Measurements from ENCODE around the gene LINC01488. TPM values are rescaled to one million over a fixed set of nuclear protein-coding genes. Genes with fewer than 3 reads are reported as not detected.

Gene LINC01488
- total RNA-seq, 1 experiment from 2014 or later = not detected

DNA sequence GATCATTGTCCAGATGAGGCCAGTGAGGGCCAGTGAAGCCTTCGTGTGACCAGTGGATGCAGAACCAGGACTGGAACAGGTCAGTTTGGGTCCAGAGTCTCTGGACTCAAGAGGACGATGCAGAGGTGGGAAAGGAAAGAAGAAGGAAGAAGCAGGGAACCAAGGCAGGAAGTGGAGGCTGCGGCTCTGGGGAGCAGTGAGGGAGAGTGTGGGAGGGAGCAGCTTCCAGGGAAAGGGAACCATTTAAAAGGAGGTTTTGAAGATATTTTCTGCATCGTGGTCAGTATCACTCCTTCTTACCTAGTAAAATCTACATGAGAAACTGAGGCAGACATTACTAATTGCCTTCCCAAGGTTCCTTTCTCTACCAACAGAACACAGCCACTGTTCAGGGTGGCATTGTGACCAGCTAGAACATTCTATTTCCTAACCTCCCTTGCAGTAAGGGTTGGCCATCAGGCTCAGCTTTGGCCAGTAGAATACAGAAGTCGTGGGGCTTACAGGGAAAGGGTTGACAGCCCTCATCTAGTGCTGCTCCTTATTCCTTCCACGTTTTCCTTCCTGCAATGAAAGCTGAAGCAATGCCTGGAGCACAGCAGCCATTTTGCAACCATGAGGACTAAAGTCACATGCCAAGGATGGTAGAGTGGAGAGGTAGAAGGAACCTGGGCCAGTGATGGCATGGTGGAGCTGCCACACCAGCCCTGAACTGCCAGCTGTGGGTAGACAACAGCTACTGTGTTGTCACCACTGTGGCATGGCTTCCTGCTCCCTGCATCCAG is 29.1 kb upstream of the LINC01488 start:
- Histone ChIP-seq H3K4me3 (ENCODE audit: insufficient read depth, low read depth, low read length) (no peak overlapping the region), H3K27me3 (ENCODE audit: control insufficient read depth, insufficient read depth, low read length) (no peaks in the 10 kb centered on the region), H3K36me3 (replicated peaks; ENCODE audit: control insufficient read depth, insufficient read depth, low read length) (no peaks in the 10 kb centered on the region)
- DNase-seq = no peak

DNA sequence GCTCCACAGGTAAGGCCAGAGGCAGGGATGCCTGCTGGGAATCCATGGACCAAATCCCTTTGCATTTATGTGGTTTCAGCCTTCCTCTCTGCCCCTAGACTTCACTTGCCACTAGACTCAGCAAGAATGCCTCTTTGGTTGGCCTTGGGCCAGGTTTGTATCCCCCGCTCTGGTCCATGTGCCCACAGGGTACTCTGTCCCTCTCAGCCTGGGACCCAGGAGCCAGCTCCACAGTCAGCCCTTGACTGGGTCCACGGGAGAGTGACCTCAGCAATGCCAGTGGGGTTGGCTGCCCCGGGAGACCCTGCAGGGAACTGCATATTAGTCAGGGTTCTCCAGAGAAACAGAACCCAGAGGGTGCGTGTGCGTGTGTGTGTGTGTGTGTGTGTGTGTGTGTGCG is 28.3 kb upstream of the LINC01488 start:
- Histone ChIP-seq H3K4me3 (ENCODE audit: insufficient read depth, low read depth, low read length) (no peak overlapping the region), H3K27me3 (ENCODE audit: control insufficient read depth, insufficient read depth, low read length) (no peaks in the 10 kb centered on the region), H3K36me3 (replicated peaks; ENCODE audit: control insufficient read depth, insufficient read depth, low read length) (no peaks in the 10 kb centered on the region)
- no peak for DNase-seq

DNA sequence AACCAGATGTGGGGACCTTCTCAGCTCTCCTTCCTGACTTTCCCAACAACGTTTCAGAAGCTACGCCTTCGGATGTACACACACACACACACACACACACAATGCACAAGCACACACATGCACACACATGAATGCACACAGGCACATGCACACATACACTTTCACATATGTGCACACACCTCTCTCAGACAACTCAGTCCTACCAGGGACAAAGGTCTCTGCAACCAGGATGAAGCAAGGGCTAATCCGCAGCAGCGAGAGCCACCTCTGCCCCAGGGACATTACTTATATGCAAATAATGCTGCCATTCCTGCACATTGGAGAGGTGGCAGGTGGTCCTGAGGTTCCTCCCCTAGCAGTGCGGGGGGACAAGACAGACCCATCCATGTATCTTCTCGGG is 27.4 kb upstream of the LINC01488 start:
- H3K27me3 ChIP-seq (ENCODE audit: control insufficient read depth, insufficient read depth, low read length) = no peaks in the 10 kb centered on the region
- no peak overlapping the region for H3K4me3 ChIP-seq (ENCODE audit: insufficient read depth, low read depth, low read length)
- H3K36me3 ChIP-seq (replicated peaks; ENCODE audit: control insufficient read depth, insufficient read depth, low read length) = no peaks in the 10 kb centered on the region
- no peak for DNase-seq

DNA sequence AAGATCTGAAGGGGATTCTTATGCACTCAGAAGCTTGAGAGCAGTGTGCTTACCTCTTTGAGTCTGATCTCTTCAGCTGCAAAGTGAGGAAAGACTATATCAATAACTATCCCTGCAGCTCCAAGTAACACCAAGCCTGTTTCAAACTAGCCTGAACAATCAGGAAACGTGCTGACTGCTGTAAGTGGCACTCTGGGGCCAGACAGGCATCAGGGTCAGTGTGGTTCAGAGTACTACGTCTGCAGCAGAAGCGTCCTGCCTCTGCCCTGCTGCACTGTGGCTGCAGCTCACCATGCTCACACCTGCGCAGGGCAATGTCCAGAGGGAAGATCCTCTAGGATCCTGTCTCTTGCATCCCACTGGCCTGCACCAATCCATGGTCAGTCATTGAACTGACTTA is 25.5 kb upstream of the LINC01488 start:
- no peak overlapping the region for H3K4me3 ChIP-seq (ENCODE audit: insufficient read depth, low read depth, low read length)
- DNase-seq = no peak
- H3K36me3 ChIP-seq (replicated peaks; ENCODE audit: control insufficient read depth, insufficient read depth, low read length) = no peaks in the 10 kb centered on the region
- no peaks in the 10 kb centered on the region for H3K27me3 ChIP-seq (ENCODE audit: control insufficient read depth, insufficient read depth, low read length)

DNA sequence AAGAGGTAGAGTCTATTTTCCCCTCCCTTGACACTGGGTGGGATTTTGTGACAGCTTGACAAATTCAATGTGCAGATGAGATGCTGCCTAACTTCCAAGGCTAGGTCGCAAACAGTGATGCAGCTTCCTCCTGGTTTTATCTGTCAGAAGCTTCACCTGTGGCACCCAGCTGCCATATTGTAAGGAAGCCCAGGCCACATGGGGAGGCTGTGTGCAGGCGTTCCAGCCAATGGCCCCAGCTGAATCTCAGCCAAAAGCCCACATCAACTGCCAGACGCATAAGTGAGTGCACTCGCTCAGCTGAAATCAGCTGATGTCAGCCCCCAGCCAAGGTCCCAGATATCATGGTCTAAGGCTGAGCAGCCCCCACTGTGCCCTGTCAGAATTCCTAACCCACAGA is 24.8 kb upstream of the LINC01488 start:
- Histone ChIP-seq H3K27me3 (ENCODE audit: control insufficient read depth, insufficient read depth, low read length) (peaks cover under 1% of the 10 kb centered on the region; the same call in 1 of the 2 replicates), H3K4me3 (ENCODE audit: insufficient read depth, low read depth, low read length) (no peak overlapping the region), H3K36me3 (replicated peaks; ENCODE audit: control insufficient read depth, insufficient read depth, low read length) (no peaks in the 10 kb centered on the region)
- no peak for DNase-seq

DNA sequence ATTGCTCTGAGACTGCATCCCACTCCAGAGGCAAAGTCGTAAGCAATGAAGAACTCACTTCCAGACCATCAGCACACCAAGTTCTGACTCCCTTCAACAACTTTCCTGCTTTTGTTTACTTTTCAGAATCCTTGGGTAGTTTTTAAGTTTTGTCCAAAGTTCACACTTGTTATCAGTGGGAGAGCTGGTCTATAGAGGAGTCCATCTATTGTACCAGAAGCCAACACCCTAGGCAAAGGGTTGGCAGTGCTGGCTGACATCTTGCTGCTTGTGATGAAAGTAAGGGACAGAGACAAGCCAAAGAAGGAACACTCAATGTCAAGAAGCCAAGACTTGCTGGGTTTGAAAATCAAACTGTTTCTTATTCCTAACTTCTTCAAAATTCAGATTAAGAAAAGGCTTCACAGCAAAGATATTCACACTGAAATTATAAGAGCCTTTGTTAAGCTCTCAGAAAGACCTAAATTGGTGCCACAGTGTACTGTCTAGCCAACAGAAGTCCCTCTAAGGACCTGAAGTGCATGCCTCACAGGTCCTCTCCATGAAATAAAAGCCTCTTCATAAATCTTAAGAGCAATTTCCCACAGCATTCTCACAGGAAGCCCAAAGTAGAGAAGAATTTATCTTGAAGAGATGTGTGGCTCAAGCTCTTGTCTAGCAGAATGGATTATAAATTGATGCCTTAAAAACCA is 21.5 kb upstream of the LINC01488 start:
- Histone ChIP-seq H3K27me3 (ENCODE audit: control insufficient read depth, insufficient read depth, low read length) (peaks cover 1% of the 10 kb centered on the region; the same call in 1 of the 2 replicates), H3K36me3 (replicated peaks; ENCODE audit: control insufficient read depth, insufficient read depth, low read length) (no peaks in the 10 kb centered on the region), H3K4me3 (ENCODE audit: insufficient read depth, low read depth, low read length) (no peak overlapping the region)
- no peak for DNase-seq

DNA sequence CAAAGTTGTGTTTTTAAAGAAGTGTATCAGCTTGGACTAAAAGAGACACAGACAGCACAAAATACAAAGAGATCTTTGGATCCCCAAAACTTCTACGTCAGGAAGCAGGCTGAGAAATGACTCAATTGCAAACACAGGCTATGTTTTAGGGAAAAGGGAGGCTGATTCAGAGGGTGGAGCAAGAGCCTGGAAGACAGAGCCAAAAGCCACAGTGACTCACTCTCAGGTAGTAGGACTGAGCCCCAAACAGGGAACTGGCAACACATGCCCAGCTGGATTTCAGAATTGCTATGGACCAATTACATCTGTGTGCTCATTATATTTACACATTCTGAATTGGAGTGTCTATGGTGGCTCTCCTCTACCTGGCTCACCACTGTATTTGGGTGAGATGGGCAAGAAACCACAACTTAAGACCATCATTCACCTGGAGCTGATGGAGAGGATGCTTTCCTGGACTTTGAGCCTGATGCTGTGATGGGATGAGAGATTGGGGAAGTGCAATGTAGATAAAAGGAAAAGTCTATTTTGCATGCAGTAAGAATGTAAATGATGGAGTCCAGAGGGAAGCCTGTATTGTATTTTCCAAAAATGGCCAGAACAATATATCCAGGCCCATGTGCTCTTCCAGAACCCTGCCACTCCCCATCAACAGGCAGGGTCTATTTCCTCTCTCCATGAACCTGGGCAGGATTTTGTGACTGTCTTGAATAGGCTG is 20.8 kb upstream of the LINC01488 start:
- Histone ChIP-seq H3K4me3 (ENCODE audit: insufficient read depth, low read depth, low read length) (no peak overlapping the region), H3K27me3 (ENCODE audit: control insufficient read depth, insufficient read depth, low read length) (peaks cover 1% of the 10 kb centered on the region; the same call in 1 of the 2 replicates), H3K36me3 (replicated peaks; ENCODE audit: control insufficient read depth, insufficient read depth, low read length) (no peaks in the 10 kb centered on the region)
- DNase-seq = no peak

DNA sequence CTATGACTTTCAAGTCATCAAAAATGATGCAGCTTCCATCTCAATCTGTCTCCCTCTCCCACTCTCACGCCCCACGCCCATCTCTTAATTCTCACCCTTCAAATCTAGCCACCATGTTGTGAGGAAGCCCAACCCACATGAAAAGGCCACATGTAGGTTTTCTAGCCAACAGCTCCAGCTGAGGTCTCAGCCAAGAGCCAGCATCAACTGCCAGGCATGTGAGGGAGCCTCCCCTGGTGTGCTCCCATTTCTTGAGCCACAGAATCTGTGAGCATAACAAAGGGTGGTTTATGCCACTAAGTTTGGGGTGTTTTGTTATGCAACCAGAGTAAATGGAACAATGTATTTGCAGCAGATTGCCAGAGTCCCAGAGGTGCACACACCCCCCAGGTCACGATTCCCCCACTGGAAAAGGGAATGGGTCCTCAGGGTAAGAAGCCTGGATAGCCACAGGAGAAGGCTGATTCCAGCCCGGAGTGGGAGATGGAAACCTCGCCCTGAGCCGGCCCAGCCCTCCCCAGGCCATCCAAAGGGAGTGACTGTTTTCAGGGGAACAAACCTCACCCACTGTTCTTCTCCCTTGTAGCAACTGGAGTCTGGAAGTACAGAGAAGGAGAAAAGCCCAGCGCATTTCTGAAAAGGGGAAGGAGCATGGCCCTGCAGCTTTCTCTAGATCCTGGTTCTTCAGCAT is 20.0 kb upstream of the LINC01488 start:
- no peak for DNase-seq
- Histone ChIP-seq H3K27me3 (ENCODE audit: control insufficient read depth, insufficient read depth, low read length) (peaks cover 1% of the 10 kb centered on the region; the same call in 1 of the 2 replicates), H3K4me3 (ENCODE audit: insufficient read depth, low read depth, low read length) (no peak overlapping the region), H3K36me3 (replicated peaks; ENCODE audit: control insufficient read depth, insufficient read depth, low read length) (no peaks in the 10 kb centered on the region)

DNA sequence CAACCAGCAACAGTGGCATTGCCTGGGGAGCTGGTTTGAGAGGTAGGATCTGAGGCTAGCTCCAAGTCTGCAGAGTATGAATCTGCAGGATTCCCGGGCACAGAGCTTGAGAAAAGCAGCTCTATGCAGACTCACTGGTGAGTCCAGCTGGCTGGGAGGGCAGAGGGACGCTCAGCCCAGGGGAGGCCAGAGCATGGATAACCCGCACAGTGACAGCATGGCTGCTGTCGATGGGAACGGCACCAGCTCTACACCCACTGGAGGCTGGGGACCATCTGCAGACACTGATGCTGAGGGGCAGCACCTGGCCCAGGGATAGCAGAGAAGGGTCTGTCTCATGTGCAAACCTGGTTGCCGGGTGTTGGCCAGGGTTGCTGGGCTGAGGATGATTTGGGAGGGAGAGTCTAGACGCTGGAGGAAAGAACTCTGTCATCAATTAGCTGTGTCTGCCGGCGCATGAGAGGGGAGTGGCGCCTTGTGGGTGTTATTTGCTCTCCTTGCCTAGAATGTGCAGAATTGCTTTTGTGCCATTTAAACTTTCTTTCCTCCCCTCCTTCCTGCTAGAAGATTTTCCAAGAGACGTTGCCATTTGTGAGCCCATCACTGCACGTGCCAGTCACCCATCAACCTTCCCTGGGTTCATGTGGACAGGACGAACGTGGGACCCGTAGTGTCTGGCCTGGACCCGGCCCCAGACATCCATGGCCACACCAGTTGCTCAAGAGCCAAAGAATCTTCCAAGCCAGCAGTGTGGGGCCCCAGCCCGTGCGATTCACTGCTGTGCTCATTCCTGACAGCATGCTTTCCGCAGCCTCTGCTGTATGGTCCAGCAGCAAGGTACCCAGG is 19.1 kb upstream of the LINC01488 start:
- no peak for DNase-seq
- Histone ChIP-seq H3K4me3 (ENCODE audit: insufficient read depth, low read depth, low read length) (no peak overlapping the region), H3K27me3 (ENCODE audit: control insufficient read depth, insufficient read depth, low read length) (peaks cover 1% of the 10 kb centered on the region; the same call in 1 of the 2 replicates), H3K36me3 (replicated peaks; ENCODE audit: control insufficient read depth, insufficient read depth, low read length) (no peaks in the 10 kb centered on the region)

DNA sequence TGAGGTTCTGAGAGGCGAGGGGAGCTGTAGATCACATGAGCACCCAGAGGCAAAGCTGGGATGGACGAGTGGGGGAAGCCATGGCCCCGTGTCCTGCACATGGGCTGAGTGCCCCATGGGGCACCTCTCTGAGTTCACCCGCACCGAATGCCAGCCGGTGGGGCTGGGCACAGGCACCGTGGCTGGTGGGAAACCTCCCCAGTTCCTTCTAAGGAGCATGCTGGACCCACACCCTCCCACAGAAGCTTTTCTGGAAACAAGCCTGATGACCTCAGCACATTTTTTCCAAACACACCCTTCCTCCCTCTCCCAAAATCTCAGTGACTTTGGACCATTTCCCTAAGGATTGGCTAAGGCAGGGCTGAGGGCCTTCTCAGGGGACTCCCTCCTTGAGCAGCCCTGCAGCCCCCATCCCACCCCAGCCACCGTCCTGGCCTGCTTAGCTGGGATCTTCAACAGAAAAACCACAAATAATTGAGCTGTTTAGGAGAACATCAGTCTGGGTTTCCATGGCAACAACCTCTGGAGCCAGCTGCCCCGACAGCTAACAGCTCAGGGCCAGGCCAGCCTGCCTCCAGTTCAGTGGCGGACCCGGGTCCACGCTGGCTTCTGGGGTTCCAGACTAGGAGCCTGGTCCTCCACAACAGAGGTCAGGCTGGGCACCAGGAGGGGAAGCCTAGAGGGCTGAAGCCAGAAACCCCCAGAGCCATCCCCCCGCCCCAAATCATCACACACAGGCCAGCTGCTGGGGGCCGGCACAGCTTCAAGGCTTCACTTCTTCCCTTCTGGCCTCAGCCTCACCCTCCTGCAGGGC is 18.1 kb upstream of the LINC01488 start:
- H3K36me3 ChIP-seq (replicated peaks; ENCODE audit: control insufficient read depth, insufficient read depth, low read length) = no peaks in the 10 kb centered on the region
- DNase-seq = peak; percentile 79
- no peak overlapping the region for H3K4me3 ChIP-seq (ENCODE audit: insufficient read depth, low read depth, low read length)
- H3K27me3 ChIP-seq (ENCODE audit: control insufficient read depth, insufficient read depth, low read length) = peaks cover 1% of the 10 kb centered on the region; the same call in 1 of the 2 replicates

DNA sequence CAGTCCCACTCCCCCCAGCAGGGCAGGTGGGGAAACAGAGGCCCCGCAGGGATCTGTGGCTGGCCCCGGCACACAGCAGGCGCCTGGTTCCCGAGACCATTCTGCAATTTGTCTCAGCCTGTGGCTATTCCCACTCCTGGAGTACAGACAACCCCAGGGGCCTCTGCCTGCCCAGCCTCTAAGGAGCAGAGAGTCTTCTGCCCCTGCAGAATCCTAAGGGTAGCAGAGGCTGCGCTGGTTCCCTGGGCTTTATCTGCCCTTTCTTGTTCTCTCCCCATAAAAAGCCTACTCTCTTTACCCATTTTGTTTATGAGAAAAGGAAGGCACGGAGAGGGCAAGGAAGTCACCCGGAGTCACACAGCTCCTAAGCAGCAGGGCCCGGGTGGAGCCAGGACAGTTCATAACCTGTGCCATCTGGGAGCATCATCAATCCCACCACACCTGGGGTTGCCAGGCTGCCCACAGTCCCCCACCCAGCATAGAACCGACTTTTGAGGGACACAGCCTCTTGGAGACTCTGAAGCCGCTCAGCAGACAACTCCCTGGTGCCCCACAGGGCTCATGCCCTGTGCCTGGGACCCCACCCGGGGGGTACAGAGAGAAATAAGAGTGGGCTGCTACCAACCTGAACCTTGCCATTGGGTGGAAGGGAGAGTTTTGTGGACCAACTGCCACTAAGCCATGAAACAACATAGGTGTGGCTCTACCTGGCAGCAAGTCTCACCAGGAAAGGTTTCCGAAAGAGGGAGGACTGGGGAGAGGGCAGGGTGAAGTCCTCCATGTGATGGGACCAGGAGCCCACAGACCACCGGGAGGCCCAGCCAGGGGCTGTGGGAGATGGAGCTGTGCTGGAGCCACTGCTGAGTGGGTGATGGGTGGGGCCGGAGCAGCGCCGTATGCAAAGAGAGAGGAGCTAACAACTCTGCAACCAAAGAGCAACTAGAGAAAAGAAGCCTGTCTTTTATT is 17.2 kb upstream of the LINC01488 start:
- peaks cover 1% of the 10 kb centered on the region; the same call in 1 of the 2 replicates for H3K27me3 ChIP-seq (ENCODE audit: control insufficient read depth, insufficient read depth, low read length)
- H3K36me3 ChIP-seq (replicated peaks; ENCODE audit: control insufficient read depth, insufficient read depth, low read length) = no peaks in the 10 kb centered on the region
- H3K4me3 ChIP-seq (ENCODE audit: insufficient read depth, low read depth, low read length) = no peak overlapping the region
- no peak for DNase-seq

Measured in H7 (cell line).